GM12891 (cell line): ENCODE measurements around the gene MYO1D.

Experiments
- POLR2A ChIP-seq: IDR thresholded peaks from 2 replicates; pipeline ENCODE4 v1.6.1; 2011; ENCODE audit warnings: low read depth, low read length, control low read depth
- POLR2AphosphoS5 ChIP-seq: IDR thresholded peaks from 2 replicates; pipeline ENCODE4 v1.6.1; 2011; ENCODE audit warnings: low read depth, low read length, control low read depth
- SPI1 ChIP-seq: IDR thresholded peaks from 2 replicates; pipeline ENCODE4 v1.6.1; 2011; ENCODE audit warnings: low read depth, low read length, control low read depth
- TAF1 ChIP-seq: IDR thresholded peaks from 2 replicates; pipeline ENCODE4 v1.6.1; 2011; ENCODE audit warnings: low read depth, low read length, control low read depth

DNA sequence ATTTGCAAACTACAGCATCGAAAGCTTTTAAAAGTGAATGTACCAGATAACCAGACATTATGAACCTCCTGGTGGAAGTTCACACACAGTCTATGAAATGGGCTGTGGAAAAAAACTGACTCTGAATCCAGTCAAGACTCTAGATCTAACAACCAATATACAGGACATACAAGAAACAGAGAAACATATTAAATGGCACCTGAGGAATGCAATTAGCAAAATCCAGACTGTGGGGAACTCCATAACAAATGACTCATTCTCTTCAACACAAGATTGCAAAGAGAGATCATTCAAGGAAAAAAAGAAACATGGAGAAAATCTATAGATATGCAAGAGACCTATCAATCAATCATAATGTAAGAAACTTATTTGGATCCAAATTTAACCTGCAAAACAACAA is 119.0 kb downstream of the MYO1D start:
- TF ChIP-seq POLR2AphosphoS5 (no peak), POLR2A (no peak), TAF1 (no peak), SPI1 (no peak)
